HEK293 (cell line): Measurements from ENCODE around the gene TPM4.

Experiments used
- CTCF ChIP-seq: fragments of 450-650 bp; formaldehyde crosslinking; IDR thresholded peaks from 2 replicates; pipeline ENCODE4 v1.5.1; 2016; ENCODE audit warnings: missing biosample characterization, missing genetic modification characterization
- KLF10 ChIP-seq: fragments of 450-650 bp; IDR thresholded peaks from 2 replicates; pipeline ENCODE4 v1.5.1; 2018; ENCODE audit warnings: missing biosample characterization, mild to moderate bottlenecking, missing genetic modification characterization
- KLF16 ChIP-seq: fragments of 450-650 bp; formaldehyde crosslinking; IDR thresholded peaks from 2 replicates; pipeline ENCODE4 v1.5.1; 2017; ENCODE audit warnings: missing biosample characterization, missing genetic modification characterization
- KLF7 ChIP-seq: fragments of 450-650 bp; formaldehyde crosslinking; IDR thresholded peaks from 2 replicates; pipeline ENCODE4 v1.5.1; 2016; ENCODE audit warnings: missing biosample characterization, missing genetic modification characterization, borderline replicate concordance
- KLF8 ChIP-seq: fragments of 450-650 bp; formaldehyde crosslinking; IDR thresholded peaks from 2 replicates; pipeline ENCODE4 v1.5.1; 2016; ENCODE audit warnings: missing biosample characterization, missing genetic modification characterization
- KLF9 ChIP-seq: fragments of 450-650 bp; formaldehyde crosslinking; IDR thresholded peaks from 2 replicates; pipeline ENCODE4 v1.5.1; 2016; ENCODE audit warnings: missing biosample characterization, missing genetic modification characterization, low read depth
- PBX3 ChIP-seq: sonication (generic); formaldehyde crosslinking; IDR thresholded peaks from 2 replicates; pipeline ENCODE4 v1.8.1; 2022; ENCODE audit warnings: mild to moderate bottlenecking, moderate library complexity, missing genetic modification reagents
- PRDM1 ChIP-seq: fragments of 450-650 bp; formaldehyde crosslinking; IDR thresholded peaks from 2 replicates; pipeline ENCODE4; 2016; ENCODE audit warnings: missing biosample characterization, missing genetic modification characterization
- REPIN1 ChIP-seq: fragments of 450-650 bp; formaldehyde crosslinking; IDR thresholded peaks from 2 replicates; pipeline ENCODE4 v1.5.1; 2017; ENCODE audit warnings: missing biosample characterization, missing genetic modification characterization, low read depth
- YY2 ChIP-seq: fragments of 450-650 bp; formaldehyde crosslinking; IDR thresholded peaks from 2 replicates; pipeline ENCODE4 v1.5.1; 2016; ENCODE audit warnings: missing biosample characterization, missing genetic modification characterization
- ZBTB1 ChIP-seq: fragments of 450-650 bp; formaldehyde crosslinking; IDR thresholded peaks from 2 replicates; pipeline ENCODE4 v1.5.1; 2016; ENCODE audit warnings: missing biosample characterization, missing genetic modification characterization
- ZBTB21 ChIP-seq: fragments of 450-650 bp; formaldehyde crosslinking; IDR thresholded peaks from 2 replicates; pipeline ENCODE4 v1.5.1; 2017; ENCODE audit warnings: missing biosample characterization, missing genetic modification characterization
- ZBTB7A ChIP-seq: fragments of 450-650 bp; formaldehyde crosslinking; IDR thresholded peaks from 2 replicates; pipeline ENCODE4 v1.5.1; 2016; ENCODE audit warnings: low read depth, missing biosample characterization, missing genetic modification characterization
- ZBTB8A ChIP-seq: fragments of 450-650 bp; formaldehyde crosslinking; IDR thresholded peaks from 2 replicates; pipeline ENCODE4 v1.5.1; 2016; ENCODE audit warnings: missing biosample characterization, missing genetic modification characterization
- ZEB2 ChIP-seq: fragments of 450-650 bp; formaldehyde crosslinking; IDR thresholded peaks from 2 replicates; pipeline ENCODE4 v1.5.1; 2016; ENCODE audit warnings: missing biosample characterization, missing genetic modification characterization
- ZFHX2 ChIP-seq: fragments of 450-650 bp; formaldehyde crosslinking; conservative IDR thresholded peaks from 2 replicates; pipeline ENCODE4 v1.5.1; 2016; ENCODE audit warnings: missing biosample characterization, missing genetic modification characterization
- ZNF2 ChIP-seq: fragments of 450-650 bp; formaldehyde crosslinking; IDR thresholded peaks from 2 replicates; pipeline ENCODE4 v1.5.1; 2016; ENCODE audit warnings: missing biosample characterization, missing genetic modification characterization
- ZNF24 ChIP-seq: fragments of 450-650 bp; formaldehyde crosslinking; IDR thresholded peaks from 2 replicates; pipeline ENCODE4 v1.5.1; 2016; ENCODE audit warnings: missing biosample characterization, missing genetic modification characterization
- ZNF324 ChIP-seq: fragments of 450-650 bp; formaldehyde crosslinking; IDR thresholded peaks from 2 replicates; pipeline ENCODE4 v1.5.1; 2016; ENCODE audit warnings: missing biosample characterization, missing genetic modification characterization
- ZNF366 ChIP-seq: fragments of 450-650 bp; formaldehyde crosslinking; conservative IDR thresholded peaks from 2 replicates; pipeline ENCODE4 v1.5.1; 2016; ENCODE audit warnings: missing biosample characterization, missing genetic modification characterization
- ZNF518A ChIP-seq: fragments of 450-650 bp; formaldehyde crosslinking; conservative IDR thresholded peaks from 2 replicates; pipeline ENCODE4 v1.5.1; 2016; ENCODE audit warnings: low read depth, missing biosample characterization, missing genetic modification characterization
- ZNF561 ChIP-seq: fragments of 450-650 bp; IDR thresholded peaks from 2 replicates; pipeline ENCODE4 v1.5.1; 2018; ENCODE audit warnings: missing biosample characterization, missing genetic modification characterization, borderline replicate concordance
- ZNF610 ChIP-seq: fragments of 450-650 bp; formaldehyde crosslinking; IDR thresholded peaks from 2 replicates; pipeline ENCODE4 v1.5.1; 2016; ENCODE audit warnings: missing biosample characterization, missing genetic modification characterization, borderline replicate concordance
- ZSCAN5A ChIP-seq: fragments of 450-650 bp; formaldehyde crosslinking; IDR thresholded peaks from 2 replicates; pipeline ENCODE4 v1.5.1; 2016; ENCODE audit warnings: missing biosample characterization, missing genetic modification characterization
- TF ChIP-seq, protein P1 (sequence below): fragments of 450-650 bp; formaldehyde crosslinking; IDR thresholded peaks from 2 replicates; pipeline ENCODE4 v1.5.1; 2016; ENCODE audit warnings: missing biosample characterization, missing genetic modification characterization
- TF ChIP-seq, protein P2 (sequence below): fragments of 450-650 bp; formaldehyde crosslinking; IDR thresholded peaks from 2 replicates; pipeline ENCODE4 v1.5.1; 2016; ENCODE audit warnings: missing biosample characterization, missing genetic modification characterization

Gene TPM4

DNA sequence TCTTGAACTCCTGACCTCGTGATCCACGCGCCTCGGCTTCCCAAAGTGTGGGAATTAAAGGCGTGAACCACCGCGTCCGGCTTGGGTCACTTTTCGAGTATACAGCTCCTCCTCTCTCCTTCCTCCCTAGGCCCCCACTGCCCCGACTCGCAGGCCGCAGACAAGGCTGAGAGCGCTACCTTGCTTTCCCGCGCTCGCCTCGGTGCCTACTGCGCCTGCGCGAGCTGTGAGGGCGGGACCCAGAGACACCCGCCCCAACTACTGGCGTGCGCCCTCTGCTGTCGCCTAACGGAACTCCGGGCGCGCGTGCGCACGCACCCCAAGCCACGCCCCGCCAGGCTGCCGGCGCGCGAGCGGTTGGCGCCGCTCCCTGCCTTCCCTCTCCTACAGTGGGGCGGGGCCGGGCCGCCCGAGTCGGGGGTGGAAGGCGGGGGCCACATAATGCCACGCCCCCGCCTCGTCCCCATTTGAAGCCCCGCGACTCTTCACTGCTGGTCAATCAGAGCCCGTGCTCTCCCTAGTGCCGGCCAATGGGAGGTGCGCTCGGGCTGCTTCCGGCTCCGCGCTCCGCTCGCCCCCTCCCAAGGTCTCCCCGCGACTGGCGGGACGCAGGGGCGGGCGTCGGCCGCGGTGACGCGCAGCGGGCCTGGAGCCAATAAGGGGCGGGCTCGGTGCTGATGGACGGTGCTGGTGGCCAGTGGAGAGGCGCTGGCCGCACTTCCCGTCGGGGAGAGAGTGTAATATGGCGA lies 35.0 kb downstream of the TPM4 start, which contains the start of gene RAB8A (continued):
- TF ChIP-seq ZBTB8A: peak; percentile 52; the same call in 1 of the 2 replicates
- peak; percentile 88 for TF ChIP-seq ZNF324 (tag by site-specific recombination)
- 0 out of 2 replicates have a peak, but pooled peaks have one; percentile 49 for TF ChIP-seq ZBTB21 (tag by site-specific recombination)
- peak; percentile 99 for TF ChIP-seq KLF8 (tag by site-specific recombination)
- TF ChIP-seq ZEB2: peak; percentile 75; the same call in 1 of the 2 replicates
- peak; percentile 27; the same call in 1 of the 2 replicates for TF ChIP-seq REPIN1 (tag by site-specific recombination)
- TF ChIP-seq ZNF561: peak; percentile 85
- 0 out of 2 replicates have a peak, but pooled peaks have one; percentile 78 for TF ChIP-seq YY2 (tag by site-specific recombination)
- TF ChIP-seq PBX3 (CRISPR knock-in tag): peak; percentile 99
- TF ChIP-seq, protein P1, sequence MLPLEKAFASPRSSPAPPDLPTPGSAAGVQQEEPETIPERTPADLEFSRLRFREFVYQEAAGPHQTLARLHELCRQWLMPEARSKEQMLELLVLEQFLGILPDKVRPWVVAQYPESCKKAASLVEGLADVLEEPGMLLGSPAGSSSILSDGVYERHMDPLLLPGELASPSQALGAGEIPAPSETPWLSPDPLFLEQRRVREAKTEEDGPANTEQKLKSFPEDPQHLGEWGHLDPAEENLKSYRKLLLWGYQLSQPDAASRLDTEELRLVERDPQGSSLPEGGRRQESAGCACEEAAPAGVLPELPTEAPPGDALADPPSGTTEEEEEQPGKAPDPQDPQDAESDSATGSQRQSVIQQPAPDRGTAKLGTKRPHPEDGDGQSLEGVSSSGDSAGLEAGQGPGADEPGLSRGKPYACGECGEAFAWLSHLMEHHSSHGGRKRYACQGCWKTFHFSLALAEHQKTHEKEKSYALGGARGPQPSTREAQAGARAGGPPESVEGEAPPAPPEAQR: no peak
- no peak; the same call in 1 of the 2 replicates for TF ChIP-seq KLF7 (tag by site-specific recombination)
- TF ChIP-seq KLF16 (tag by site-specific recombination): peak; percentile 67; the same call in 1 of the 2 replicates
- peak; percentile 61 for TF ChIP-seq ZNF366 (tag by site-specific recombination)
- peak; percentile 71 for TF ChIP-seq KLF10
- peak; percentile 86 for TF ChIP-seq ZNF24 (tag by site-specific recombination)
- TF ChIP-seq, protein P2, sequence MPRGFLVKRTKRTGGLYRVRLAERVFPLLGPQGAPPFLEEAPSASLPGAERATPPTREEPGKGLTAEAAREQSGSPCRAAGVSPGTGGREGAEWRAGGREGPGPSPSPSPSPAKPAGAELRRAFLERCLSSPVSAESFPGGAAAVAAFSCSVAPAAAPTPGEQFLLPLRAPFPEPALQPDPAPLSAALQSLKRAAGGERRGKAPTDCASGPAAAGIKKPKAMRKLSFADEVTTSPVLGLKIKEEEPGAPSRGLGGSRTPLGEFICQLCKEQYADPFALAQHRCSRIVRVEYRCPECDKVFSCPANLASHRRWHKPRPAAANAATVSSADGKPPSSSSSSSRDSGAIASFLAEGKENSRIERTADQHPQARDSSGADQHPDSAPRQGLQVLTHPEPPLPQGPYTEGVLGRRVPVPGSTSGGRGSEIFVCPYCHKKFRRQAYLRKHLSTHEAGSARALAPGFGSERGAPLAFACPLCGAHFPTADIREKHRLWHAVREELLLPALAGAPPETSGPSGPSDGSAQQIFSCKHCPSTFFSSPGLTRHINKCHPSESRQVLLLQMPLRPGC (tag by site-specific recombination): peak; percentile 70; the same call in 1 of the 2 replicates
- peak; percentile 60; the same call in 1 of the 2 replicates for TF ChIP-seq ZNF2 (tag by site-specific recombination)
- peak; percentile 98 for TF ChIP-seq KLF9 (tag by site-specific recombination)
- TF ChIP-seq ZBTB7A: 0 out of 2 replicates have a peak, but pooled peaks have one; percentile 8
- peak; percentile 69; the same call in 1 of the 2 replicates for TF ChIP-seq ZSCAN5A (tag by site-specific recombination)
- TF ChIP-seq ZNF610: peak; percentile 97
- no peak for TF ChIP-seq PRDM1 (tag by site-specific recombination)
- peak; percentile 98 for TF ChIP-seq CTCF (tag by site-specific recombination)
- TF ChIP-seq ZBTB1 (tag by site-specific recombination): no peak
- 0 out of 2 replicates have a peak, but pooled peaks have one; percentile 45 for TF ChIP-seq ZNF518A (tag by site-specific recombination)
- peak; percentile 96 for TF ChIP-seq ZFHX2
